A549 treated with RU486 at 1 μM for 4 hours (cell line): Measurements from ENCODE around the gene MTO1. TPM values are rescaled to one million over a fixed set of nuclear protein-coding genes. Genes with fewer than 3 reads are reported as not detected.

ENCODE experiments used
- total RNA-seq: library from RNA; stranded (reverse); fragments of 200-300 nt; extraction: Qiagen RNA extraction; gene quantifications from 5 replicates; pipeline ENCODE4 v1.2.3, GENCODE V29; 2022; ENCODE audit warnings: low read depth

The MTO1 gene
- 9.8 to 12.1 TPM (median 10.8 TPM) in 5 replicates for total RNA-seq

GRCh38 chr6:73461537-73462350 lies at the start of gene MTO1:
Gene MTO1 (plus strand): TSS chr6:73461737. CDS start chr6:73461855, 118 bp downstream.

GRCh38 chr6:73452107-73452461 lies 9.5 kb upstream of the MTO1 start, which contains the start of gene CGAS:
Gene CGAS (minus strand): TSS chr6:73452297. CDS start chr6:73452181, 116 bp downstream.

GRCh38 chr6:73520688-73521350 lies 59.3 kb downstream of the MTO1 start, which contains the start of gene EEF1A1:
Gene EEF1A1 (minus strand): TSS chr6:73521032. CDS start chr6:73520026, 1,006 bp downstream.

Other genes with a start within 250 kb of the MTO1 start
- gene KHDC1L, start 236.2 kb upstream of the MTO1 start, total RNA-seq = 0.25 to 0.51 TPM (median 0.39 TPM) in 4 of 5 replicates, not detected in the other
- gene KHDC1, start 198.5 kb upstream of the MTO1 start, total RNA-seq = 2.2 to 4.0 TPM (median 3.5 TPM) in 5 replicates
- gene DPPA5, start 107.5 kb upstream of the MTO1 start, total RNA-seq = not detected in 5 replicates
- not detected in 5 replicates for gene KHDC3L, start 99.1 kb upstream of the MTO1 start, total RNA-seq
- gene OOEP, start 91.8 kb upstream of the MTO1 start, total RNA-seq = not detected in 5 replicates
- not detected in 5 replicates for gene DDX43, start 66.9 kb upstream of the MTO1 start, total RNA-seq
- gene CGAS, start 9.4 kb upstream of the MTO1 start, total RNA-seq = 4.8 to 5.6 TPM (median 5.2 TPM) in 5 replicates
- 7,070 to 9,476 TPM (median 7,700 TPM) in 5 replicates for gene EEF1A1, start 59.3 kb downstream of the MTO1 start, total RNA-seq
- 6.6 to 11.1 TPM (median 10.3 TPM) in 5 replicates for gene SLC17A5, start 192.3 kb downstream of the MTO1 start, total RNA-seq
- 14.9 to 37.7 TPM (median 34.4 TPM) in 5 replicates for gene CD109, start 234.5 kb downstream of the MTO1 start, total RNA-seq